EH (cell line): ENCODE results near the gene QPRT.
A peak's percentile ranks its signal among the peaks of the same experiment; 100 is the strongest.
"Not testable (repeated sequence)": the region's sequence is repeated elsewhere in the genome, so short reads cannot be mapped to it uniquely, and the experiment has no call there.

Experiments used
- DNase-seq: peaks from one replicate; pipeline ENCODE4 v3.0.0-alpha.2; 2015; ENCODE audit warnings: low read depth

QPRT gene

DNA sequence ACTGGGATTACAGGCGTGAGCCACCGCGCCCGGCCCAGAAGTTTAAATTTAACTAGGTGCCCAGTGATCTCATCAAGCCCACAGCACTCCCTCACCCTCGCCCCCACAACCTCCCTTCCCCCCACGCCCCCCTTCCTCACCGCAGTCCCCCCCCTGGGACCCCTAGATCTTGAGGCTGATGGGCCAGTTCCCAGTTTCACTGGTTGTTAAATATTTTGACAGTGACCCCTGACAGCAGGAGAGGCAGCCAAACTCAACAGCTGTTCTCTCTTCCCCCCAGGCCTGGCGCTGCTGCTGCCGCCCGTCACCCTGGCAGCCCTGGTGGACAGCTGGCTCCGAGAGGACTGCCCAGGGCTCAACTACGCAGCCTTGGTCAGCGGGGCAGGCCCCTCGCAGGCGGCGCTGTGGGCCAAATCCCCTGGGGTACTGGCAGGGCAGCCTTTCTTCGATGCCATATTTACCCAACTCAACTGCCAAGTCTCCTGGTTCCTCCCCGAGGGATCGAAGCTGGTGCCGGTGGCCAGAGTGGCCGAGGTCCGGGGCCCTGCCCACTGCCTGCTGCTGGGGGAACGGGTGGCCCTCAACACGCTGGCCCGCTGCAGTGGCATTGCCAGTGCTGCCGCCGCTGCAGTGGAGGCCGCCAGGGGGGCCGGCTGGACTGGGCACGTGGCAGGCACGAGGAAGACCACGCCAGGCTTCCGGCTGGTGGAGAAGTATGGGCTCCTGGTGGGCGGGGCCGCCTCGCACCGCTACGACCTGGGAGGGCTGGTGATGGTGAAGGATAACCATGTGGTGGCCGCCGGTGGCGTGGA is 15.6 kb downstream of the QPRT start:
- DNase-seq: no peak

DNA sequence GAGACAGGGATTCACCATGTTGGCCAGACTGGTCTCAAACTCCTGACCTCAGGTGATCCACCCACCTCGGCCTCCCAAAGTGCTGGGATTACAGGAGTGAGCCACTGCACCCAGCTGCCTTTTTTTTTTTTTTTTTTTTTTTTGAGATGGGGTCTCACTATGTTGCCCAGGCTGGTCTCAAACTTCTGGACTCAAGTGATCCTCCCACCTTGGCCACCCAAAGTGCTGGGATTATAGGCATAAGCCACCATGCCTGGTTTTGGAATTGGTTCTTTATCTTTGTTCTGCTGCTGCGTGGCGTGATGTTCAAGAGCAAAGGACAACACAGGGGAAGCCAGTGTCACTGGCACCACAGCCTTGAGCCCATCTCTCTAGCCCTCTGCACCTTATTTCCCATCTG is 16.7 kb downstream of the QPRT start:
- not testable (repeated sequence) for DNase-seq

DNA sequence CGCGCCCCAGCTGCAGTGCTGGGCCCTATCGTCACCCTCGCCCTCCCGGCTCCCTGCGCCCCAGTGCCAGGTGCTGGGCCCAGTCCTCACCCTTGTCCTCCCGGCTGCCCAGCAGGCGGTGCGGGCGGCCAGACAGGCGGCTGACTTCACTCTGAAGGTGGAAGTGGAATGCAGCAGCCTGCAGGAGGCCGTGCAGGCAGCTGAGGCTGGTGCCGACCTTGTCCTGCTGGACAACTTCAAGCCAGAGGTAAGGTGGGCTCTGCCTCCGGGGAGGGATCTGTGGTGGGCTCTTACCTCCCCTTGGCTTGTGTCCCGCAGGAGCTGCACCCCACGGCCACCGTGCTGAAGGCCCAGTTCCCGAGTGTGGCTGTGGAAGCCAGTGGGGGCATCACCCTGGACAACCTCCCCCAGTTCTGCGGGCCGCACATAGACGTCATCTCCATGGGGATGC is 17.9 kb downstream of the QPRT start:
- no peak for DNase-seq

DNA sequence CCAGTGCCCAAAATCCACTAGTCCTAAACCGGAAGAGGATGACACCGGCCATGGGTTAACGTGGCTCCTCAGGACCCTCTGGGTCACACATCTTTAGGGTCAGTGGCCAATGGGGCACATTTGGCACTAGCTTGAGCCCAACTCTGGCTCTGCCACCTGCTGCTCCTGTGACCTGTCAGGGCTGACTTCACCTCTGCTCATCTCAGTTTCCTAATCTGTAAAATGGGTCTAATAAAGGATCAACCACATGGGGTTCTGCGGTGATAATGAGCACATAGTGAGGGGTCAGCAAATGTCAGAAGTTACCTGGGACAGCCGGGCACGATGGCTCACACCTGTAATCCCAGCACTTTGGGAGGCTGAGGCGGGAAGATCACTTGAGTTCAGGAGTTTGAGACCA is 18.4 kb downstream of the QPRT start:
- DNase-seq: no peak

DNA sequence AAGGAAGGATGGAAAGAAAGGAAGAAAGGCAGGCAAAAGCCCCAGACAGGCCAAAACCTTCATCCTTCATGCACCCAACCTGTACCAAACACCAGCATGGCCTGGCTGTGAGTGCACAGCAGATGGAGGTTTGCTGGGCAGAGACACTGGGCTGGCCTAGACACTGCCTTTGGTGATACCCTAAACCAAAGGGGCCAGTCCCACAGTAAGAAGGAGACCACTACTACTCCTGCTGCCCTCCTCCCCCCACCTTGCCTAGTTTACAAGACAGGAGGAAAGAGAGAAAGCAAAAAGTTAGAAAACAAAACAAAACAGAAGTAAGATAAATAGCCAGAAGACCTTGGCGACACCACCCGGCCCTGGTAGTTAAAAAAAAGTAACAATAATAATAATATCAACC is 19.1 kb downstream of the QPRT start:
- DNase-seq: no peak

DNA sequence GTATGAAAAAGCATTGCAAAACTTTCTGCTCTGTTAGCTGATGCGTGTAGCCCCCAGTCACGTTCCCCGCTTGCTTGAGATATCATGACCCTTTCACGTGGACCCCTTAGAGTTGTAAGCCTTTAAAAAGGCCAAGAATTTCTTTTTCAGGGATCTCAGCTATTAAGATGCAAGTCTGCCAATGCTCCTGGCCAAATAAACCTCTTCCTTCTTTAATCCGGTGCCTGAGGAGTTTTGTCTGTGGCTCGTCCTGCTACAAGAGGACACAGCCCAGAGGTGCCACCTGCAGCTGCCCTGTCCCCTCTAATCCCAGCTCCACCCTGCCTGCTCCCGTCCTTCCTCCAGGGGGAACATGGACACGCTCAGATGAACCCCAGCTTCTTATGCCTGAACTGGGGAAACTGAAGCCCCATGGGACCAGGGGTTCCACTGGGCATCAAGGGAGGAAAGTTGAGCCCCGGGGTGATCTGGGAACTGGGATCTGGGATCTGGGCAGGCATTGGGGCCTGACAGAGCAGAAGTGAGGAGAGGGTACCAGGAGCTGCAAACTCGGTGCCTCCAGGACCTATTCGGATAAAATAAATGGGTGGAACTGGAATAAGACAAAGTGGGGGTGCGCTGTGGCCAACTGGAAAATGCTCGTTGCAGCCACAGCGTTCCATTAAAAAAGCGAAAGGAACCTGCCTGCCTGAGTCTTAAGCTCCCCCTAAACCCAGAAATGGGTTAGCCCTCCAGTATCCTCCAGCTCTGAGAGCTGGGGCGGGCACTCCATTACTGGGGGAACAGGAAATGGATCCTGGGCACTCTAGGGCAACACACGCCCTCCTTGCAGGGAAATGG is 19.7 kb downstream of the QPRT start:
- no peak for DNase-seq

DNA sequence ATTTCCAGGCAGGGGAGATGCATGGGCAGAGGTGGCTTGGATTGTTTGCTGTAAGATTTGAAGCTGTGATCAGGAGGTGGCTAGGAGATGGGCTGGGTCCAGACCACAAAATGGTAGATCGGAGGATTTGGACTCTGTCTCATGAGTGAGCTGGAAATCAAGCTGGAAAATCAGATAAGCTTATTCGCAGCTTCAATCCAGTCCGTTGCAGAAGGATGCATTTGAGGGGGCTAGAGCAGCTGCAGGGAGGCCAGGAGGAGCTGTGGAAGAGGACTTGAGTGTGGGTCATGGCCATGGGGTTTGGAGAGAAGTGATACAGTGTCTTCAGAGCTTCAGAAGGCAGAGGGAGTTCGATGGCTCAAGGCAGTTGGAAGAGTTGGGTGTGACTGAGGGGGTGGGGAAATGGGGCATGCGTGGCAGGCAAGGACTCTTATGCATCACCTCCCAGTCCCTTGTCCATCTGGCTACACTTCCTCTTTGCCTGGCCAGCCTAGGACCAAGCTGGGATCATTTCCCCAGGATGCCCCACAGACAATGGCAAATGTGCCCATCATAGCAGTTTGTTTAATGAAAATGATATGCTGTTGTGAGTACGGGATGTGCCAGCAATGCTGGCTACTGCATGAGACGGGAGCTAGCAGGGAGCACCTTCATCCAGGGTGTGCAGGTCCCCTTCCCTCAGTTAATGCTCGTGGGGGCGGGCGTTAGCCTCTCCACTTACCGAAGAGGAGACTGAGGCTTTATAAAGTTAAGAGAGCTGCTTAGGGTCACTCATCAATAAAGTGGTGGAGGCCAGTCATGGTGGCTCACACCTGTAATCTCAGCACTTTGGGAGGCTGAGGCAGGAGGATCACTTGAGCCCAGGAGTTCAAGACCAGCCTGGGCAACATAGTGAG is 20.6 kb downstream of the QPRT start:
- no peak for DNase-seq

DNA sequence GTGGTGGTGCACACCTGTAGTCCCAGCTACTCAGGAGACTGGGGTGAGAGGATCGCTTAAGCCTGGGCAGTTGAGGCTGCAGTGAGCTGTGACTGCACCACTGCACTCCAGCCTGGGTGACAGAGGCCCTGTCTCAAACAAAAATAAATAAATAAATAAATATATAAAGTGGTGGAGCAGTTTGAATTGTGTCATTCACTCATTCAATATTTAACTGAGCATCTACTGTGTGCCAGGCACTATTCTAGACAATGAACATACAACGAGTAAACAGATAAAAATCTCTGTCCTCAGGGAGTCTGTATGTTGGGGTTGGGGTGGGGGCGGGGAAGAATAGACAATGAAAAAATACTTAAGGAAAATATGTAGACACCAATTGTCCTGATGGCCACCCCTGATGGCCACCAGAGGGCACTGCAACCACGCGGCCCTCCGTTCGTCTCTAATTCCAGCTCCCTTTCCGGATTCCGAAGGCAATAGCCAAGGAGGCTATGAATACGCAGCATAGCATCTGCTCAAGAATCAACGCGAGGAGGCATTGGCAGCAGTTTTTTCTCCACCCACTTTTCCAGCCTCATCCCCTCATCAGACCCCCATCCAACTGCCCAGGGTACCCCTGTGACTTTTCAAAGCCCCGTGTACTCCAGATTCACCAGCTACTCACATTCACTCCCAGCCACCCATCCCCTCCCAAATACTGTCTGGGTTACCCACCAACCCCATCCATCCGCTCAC is 21.4 kb downstream of the QPRT start:
- peak; percentile 90 for DNase-seq

DNA sequence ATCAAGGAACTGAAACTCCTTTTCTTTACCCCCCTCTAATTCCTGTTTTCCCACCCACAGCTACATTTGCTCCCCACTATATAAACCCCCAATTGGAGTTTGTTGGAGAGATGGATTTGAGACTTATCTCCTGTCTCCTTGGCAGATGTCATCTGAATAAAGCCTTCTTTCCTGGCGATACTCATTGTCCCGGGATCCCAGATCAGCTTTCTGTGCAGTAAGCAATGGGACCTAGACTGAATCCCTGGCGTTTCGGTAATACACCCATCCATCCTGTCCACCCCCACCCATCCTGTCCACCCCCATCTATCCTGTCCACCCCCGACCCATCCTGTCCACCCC is 22.2 kb downstream of the QPRT start:
- DNase-seq: no peak

DNA sequence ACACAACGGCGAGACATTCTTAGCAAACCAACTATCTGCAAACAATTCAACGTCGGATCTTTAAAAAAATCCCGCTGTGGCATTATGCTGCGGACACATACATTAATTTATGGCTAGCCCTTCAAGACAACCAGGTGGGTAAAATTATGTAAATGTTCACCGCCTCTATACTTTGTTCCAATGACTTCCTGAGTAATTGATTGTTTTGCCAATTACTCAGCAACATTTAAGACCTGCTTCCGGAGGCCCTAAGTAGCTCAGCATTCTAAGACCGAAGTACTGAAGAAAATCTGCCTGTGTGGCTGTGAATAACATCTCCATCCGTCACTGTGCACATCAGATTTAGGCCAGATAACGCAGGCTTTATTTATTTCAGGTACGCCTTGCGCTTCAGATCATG is 23.3 kb downstream of the QPRT start:
- no peak for DNase-seq

DNA sequence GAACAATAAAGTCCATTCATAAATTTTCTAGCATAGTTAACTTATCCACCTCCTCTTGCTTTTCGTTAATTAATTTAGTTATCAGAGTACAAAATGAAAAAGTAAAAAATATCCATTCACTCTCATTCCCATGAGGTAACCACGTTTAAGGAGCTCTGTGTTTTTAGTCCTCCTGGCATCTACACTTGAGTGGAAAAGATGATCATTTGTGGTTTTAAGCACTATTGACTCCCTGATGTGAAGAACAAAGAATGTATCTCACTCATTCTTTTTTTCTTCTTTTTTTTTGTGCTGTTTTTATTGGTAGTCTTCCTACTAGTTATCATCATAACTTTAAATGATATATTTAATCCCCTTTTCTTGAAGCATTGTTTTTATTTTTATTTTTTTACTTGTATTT is 26.1 kb downstream of the QPRT start:
- DNase-seq: no peak

DNA sequence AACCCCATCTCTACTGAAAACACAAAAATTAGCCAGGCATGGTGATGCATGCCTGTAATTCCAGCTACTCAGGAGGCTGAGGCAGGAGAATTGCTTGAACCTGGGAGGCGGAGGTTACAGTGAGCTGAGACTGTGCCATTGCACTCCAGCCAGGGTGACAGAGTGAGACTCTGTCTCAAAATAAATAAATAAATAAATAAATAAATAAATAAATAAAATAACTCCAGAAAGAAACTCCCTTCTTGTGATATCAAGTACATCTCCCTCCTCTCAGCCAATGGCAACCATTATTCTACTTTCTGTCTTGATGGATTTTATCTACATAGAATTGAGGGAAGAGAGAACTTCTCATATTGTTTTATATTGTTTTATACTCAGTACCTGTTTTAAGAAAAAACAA is 28.2 kb downstream of the QPRT start:
- DNase-seq: not testable (repeated sequence)

DNA sequence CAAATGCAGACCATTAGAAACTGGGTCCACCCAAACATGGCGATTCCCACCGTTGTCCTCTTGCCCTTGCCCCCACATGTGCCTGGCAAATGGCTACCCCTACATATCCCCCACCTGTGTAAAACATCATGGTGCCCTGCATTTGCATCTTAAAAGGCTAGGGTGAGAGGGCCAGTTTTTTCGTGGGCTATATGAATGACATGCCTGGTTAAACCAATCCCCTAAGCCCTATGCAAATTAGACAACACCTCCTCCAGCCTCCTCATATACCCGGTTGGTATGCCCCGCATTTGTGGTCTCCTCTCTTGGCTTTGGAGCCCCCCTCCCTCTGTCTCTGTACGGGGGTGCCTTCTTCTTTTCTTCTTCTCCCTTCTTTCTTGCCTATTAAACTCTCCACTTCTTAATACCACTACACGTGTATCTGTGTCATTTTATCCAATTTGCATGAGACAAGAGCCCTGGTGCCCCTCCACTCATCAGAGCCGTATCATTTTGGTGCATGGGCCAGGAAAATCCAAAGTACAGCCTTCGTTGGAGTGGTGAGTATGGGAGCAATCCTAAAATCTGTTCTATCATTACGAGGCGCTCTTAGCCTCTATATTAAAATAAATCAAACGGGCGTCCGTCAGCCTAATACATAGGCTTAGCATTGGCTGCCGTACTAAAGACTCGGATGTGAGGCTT is 30.1 kb downstream of the QPRT start:
- DNase-seq: no peak

DNA sequence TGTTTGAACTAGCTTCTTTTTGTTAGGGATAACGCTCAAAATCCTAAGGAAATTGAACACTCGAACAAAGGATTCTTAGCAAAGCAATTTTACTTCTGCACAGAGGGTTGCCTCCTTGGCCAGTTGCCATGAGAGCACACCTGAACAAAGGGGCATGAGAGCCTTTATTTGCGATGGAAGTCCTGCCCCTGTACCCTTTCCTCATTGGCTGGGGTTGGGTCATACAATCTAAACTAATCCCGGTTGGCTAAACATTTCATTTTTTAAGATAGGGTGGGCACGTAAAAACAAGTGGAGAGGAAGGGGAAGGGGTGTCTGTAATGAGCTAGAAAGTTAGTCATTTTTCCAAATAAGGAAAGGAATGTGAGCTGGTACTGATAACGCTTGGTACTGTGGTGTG is 30.7 kb downstream of the QPRT start:
- DNase-seq: not testable (repeated sequence)

DNA sequence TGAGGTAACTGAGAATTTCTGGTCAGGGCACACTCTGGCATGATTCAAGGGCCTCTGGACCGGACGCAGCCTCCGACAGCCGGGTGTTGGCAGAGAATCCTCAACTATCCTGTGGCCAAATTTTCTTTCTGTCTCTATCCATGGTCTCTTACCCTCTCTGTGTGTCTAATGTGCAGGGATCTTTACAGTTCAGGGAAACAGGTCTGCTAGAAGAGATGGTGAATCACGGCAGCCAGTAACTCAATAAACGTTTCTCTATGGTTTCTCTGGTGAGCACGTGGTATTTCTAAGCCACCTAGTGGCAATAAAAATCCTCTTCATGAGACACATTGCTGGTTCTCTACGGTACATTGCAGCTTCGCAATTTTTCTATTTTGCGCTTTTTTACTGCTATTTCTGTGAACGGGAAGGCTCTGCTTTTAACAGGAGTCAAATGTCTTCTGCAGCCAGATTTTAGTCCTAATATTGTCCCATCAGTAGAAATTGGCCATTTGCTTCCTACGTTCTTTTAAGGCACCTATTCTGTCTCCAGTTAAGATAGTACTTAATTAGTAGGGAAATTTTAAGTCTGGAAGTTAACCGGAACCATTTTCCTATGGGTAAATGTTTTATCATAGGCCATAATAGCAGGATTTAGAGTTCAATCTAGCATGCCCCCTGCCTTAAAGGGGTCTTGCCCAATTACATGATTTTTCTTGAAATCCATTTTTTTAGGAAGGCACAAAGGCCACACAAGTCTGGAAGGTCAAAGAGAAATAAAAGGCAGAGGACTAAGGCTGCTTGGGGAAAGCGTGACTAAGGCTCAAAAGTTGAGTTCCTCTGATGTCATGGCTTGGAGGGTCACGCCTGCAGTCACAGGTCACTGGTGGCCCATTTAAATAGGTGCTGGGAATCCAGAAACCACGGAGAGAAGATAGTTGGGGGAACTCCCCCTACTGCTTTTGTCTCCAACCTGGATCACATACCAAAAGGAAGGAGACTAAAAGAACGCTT is 31.5 kb downstream of the QPRT start:
- DNase-seq: peak; percentile 78

DNA sequence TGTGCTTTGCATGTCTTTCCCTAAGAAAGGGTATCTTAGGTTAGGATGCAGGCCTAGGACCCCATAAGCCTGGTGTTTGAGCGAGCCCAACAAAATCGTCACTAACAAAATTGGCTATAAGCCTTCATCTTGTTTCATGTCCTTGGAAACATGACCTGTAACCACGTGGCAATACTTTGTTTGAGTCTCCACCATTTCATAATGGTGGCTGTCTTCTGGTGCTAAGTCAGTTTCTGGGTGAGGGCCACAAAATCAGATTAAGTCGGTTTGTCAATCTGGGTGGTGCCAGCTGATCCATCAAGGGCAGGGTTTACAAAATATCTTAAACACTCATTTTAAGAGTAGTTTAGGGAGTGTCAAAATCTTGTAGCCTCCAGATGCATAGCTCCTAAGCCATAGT is 33.8 kb downstream of the QPRT start:
- DNase-seq: no peak

DNA sequence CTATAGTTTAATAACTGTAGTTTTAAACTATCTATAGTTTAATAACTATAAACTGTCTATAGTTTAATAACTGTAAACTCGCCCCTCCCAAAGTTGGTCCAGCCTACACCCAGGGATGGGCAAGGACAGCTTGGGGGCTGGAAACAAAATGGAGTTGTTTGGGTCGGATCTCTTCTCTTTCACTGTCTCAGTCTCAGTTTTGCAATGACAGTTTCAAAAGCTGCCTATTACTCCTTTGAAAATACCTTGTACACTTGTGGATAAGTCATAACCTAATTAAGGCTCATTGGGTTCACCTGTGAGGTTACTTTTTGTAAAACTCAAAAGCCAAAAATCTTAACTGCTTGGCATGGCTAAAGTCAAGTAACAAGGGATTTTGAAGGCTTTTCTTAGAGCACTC is 35.4 kb downstream of the QPRT start:
- DNase-seq: no peak

DNA sequence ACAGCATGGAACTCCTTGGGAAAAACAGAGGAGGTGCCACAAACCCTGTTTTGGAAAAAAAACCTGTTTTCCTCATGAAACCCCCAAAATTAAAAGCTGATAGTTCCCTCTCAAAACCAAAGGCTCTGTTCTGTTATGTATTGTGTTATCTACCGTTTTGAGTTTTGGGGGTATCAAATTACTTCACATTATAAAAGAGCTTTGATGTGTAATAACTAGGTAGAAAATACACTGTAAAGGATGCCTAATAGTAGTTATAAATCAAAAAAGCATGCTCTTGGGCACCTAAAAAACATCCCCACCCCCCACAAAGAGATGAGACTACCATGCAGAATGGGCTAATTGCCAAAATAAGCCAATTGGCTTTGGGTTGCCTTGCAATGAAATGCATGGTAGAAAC is 36.0 kb downstream of the QPRT start:
- DNase-seq: no peak

DNA sequence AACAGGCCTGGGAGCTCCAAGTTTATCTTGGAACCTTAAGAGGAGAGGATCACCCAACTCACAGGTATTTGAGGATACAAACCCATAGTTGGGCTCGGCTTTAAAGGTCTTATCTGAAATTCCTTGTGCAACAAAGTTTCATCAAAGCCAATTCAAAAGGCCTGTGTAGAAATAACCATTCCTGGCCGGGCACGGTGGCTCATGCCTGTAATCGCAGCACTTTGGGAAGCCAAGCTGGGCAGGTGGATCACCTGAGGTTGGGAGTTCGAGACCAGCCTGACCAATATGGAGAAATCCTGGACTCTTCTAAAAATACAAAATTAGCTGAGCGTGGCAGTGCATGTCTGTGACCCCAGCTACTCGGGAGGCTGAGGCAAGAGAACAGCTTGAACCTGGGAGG is 38.1 kb downstream of the QPRT start:
- DNase-seq: no peak

DNA sequence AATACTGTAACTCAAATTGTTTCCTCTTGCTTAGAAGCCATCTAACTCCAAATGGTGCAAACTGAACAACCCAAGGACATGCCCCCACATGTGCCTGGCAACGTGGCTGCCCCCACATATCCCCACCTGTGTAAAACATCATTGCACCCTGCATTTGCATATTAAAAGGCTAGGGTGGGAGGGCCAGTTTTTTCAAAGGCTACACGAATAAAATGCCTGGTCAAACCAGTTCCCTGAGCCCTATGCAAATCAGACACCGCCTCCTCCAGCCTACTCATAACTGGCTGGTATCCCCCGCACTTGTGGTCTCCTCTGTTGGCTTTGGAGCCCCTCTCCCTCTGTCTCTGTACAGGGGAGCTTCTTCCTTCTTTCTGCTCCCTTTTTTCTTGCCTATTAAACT is 40.1 kb downstream of the QPRT start:
- no peak for DNase-seq
